ENCODE measurements around the gene CRISPLD2. TPM values are rescaled to one million over a fixed set of nuclear protein-coding genes. Genes with fewer than 3 reads are reported as not detected.

The CRISPLD2 gene
- total RNA-seq, 2 donors from 2014 or later: 259 to 311 TPM

GRCh38 chr16:84891149-84891795 is 71.5 kb downstream of the CRISPLD2 start:
- no peak for DNase-seq (ENCODE audit: low spot score)
- intact Hi-C loops (cut with DNase I): no loop called here

DNA sequence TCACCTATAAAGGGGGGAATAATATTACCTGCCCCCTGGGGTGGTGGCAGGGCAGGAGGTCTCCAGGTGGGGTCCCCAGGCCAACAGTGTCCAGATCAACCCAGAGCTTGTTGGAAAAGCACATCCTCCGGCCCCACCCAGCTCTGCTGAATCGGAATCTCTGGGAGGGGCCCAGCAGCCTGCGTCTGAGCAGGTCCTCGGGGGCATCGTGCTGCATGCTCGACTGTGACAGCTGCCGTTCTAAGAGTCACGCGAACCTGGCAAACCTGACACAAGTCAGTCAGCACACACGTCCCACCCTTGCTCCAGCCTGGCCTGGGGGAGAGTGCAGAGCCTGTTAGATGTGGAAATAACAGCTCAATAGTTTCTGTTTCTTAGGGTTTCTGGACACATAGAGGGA is 72.3 kb downstream of the CRISPLD2 start:
- intact Hi-C loops (cut with DNase I): no loop called here
- DNase-seq (ENCODE audit: low spot score): no peak

GRCh38 chr16:84893467-84893848 is 73.7 kb downstream of the CRISPLD2 start:
- intact Hi-C loops (cut with DNase I): no loop called here
- DNase-seq (ENCODE audit: low spot score): no peak

- intact Hi-C loops (cut with DNase I): no loop called here
- DNase-seq (ENCODE audit: low spot score): no peak
Measured at GRCh38 chr16:84893849-84894599, 74.2 kb downstream of the CRISPLD2 start.

DNA sequence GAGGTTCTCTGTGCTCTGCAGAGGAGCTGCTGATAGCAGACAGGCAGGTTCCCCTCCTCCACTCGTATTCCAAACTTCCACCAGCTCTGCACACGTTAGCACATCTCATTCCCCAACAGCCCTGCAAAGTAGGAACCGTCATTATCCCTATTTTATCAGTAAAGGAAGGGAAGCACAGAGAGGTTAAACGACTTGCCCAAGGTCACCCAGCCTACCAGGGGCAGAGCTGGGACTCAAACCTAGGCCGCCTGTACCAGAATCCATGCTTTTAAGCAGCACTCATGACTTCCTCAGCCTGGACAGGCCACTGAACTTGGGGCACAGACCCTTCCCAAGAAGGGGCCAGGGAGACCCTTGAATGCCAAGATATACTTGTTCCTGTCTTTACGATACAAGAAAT is 75.2 kb downstream of the CRISPLD2 start:
- intact Hi-C loops (cut with DNase I): no loop called here

GRCh38 chr16:84896847-84897246 is 77.1 kb downstream of the CRISPLD2 start:
- no peak for DNase-seq (ENCODE audit: low spot score)
- intact Hi-C loops (cut with DNase I): no loop called here

More for the DNA sequence above, 75.2 kb downstream of the CRISPLD2 start:
- DNase-seq (ENCODE audit: low spot score): no peak

GRCh38 chr16:84897911-84898377 is 78.2 kb downstream of the CRISPLD2 start:
- intact Hi-C loops (cut with DNase I): no loop called here

GRCh38 chr16:84898447-84898846 is 78.7 kb downstream of the CRISPLD2 start:
- intact Hi-C loops (cut with DNase I): no loop called here
- no peak for DNase-seq (ENCODE audit: low spot score)

More at GRCh38 chr16:84897911-84898377, 78.2 kb downstream of the CRISPLD2 start:
- DNase-seq (ENCODE audit: low spot score): no peak

- no peak for DNase-seq (ENCODE audit: low spot score)
- intact Hi-C loops (cut with DNase I): no loop called here
Measured at GRCh38 chr16:84899414-84899813, 79.6 kb downstream of the CRISPLD2 start.

DNA sequence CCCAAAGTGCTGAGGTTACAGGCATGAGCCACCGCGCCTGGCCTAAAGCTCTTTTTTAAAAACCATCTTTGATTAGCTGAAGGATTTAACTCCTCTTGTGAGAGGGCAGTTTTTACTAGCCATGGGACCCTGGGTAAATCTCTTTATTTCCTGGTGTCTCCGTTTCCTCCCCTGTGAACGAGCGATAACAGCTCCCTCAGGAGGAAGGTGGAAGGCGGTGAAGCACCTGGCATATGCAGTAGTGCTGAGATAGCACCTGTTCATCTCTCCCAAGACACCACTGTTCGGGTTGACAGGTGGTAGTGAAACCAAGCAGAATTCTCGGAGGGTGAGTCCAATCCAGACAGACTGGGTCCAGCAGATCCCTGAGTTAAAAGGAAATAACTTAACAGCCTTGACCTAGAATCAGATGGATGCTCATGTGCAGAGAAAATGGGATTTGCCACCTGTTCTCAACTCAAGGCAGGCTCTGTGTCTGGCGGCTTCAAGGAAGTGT is 86.2 kb downstream of the CRISPLD2 start:
- no peak for DNase-seq (ENCODE audit: low spot score)
- intact Hi-C loops (cut with DNase I): loop anchor here in 1 of 2 donors (1.0 kb wide), 1 partner anchor 21 kb away; no protein-coding TSS in a partner anchor

DNA sequence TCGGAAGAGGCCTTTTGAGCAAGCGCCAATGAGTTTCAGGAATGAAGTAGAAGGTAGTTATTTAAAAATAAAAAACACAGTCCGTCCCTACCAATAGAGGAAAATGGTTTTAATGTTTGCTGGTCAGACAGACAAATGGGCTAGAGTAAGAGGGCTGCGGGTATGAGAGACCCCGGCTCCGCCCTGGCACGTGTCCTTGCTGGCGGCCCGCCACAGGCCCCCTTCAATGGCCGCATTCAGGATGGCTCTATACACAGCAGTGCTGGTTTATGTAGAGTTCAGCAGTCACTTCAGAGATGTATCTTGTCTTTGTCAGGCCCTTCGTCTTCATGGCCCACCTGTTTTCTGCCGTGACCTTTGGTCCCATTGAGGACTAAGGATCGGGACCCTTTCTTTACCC is 87.3 kb downstream of the CRISPLD2 start:
- DNase-seq (ENCODE audit: low spot score): no peak
- intact Hi-C loops (cut with DNase I): no loop called here

GRCh38 chr16:84907575-84907974 is 87.8 kb downstream of the CRISPLD2 start:
- intact Hi-C loops (cut with DNase I): no loop called here
- no peak for DNase-seq (ENCODE audit: low spot score)

DNA sequence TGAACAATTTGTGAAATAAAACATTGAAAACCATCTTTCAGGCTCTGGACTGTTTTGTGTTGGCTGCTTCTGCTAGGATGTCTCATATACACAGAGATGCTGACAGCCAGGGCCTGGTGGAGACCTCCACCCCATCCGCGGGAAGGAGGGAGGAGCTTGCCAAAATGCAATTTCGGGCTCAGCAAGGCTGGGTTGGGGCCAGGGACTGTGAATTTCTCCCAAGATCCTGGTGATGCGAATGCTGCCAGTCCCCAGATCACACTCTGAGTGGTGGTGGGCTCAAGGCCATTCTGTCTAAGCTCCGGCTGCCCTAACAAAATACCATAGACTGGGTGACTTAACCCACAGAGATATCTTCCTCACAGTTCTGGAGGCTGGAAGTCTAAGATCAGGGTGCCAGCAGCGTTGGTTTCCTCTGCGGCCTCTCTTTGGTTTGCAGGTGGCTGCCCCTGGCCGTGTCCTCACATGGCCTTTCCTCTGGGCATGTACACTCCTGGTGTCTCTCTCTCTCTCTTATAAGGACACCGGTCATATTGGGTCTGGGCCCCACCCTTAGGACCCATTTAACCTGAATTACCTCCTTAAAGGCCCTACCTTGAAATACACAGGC is 89.8 kb downstream of the CRISPLD2 start:
- no peak for DNase-seq (ENCODE audit: low spot score)
- intact Hi-C loops (cut with DNase I): no loop called here

DNA sequence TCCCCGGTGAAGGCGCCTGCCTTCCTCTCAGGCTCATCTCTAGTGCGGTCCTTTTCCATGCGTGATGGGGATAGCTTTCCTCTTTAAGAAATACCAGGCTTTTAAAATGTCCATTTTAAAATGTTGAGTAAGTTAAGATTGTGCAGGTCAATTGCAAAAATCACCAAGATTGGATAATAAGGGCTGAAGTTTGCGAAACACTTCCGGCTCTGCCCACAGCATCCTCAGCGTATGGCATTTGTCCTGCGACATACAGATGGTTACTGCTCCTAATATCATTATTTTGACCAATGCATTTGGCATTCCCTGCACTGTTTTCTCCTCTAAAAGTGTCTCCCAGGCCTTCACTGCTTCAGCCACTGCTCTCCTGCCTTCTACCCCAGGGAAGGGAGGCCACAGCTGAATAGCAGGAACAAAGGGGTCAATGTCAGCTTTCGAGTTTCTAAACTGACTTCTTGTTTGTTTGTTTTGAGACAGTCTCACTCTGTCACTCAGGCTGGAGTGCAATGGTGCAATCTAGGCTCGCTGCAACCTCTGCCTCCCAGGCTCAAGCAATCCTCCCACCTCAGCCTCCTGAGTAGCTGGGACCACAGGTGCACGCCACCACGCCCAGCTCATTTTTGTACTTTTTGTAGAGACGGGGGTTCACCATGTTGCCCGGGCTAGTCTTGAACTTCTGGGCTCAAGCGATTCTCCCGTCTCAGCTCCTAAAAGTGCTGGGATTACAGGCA is 91.9 kb downstream of the CRISPLD2 start:
- intact Hi-C loops (cut with DNase I): no loop called here
- no peak for DNase-seq (ENCODE audit: low spot score)

- no peak for DNase-seq (ENCODE audit: low spot score)
- intact Hi-C loops (cut with DNase I): no loop called here
Measured at GRCh38 chr16:84913315-84913714, 93.5 kb downstream of the CRISPLD2 start.

DNA sequence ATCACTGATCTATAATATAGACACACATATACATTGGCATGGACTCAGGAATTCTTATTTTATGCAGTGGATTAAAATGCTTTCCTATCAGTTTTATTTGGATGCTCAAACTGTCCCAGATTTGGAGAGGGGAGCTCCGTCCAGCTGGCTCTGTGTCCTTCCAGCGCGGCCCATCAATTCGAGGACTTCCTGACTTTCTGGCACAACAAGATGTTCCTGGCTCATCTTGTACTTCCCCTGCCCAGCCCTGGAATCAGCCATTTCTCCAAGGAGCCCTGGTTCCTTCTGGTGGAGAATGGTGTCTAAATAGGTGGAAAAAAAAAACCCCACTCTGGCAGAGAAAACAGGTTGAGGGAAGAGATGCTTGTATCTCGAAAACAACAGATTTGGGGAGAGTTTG is 94.5 kb downstream of the CRISPLD2 start:
- intact Hi-C loops (cut with DNase I): no loop called here
- no peak for DNase-seq (ENCODE audit: low spot score)

DNA sequence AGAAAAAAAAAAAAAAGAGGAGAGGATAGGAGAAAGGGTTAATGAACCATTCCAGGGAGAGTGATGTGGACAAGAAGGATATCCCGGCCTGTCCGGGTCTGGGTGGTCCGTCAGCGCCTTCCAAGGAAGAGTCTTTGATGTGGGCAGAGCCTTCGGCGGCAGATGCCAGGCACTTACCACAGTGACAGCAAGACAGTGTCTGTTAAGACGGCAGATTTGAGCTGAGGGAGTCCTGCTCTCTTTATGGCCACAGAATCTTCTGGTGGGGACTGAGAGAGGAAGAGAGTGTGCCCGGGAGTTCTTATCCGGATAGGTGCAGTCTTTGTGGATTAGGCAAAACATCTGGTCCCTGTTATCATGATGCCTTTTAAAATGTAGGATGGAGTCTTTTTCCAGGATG is 96.4 kb downstream of the CRISPLD2 start:
- intact Hi-C loops (cut with DNase I): no loop called here

GRCh38 chr16:84916850-84917249 is 97.1 kb downstream of the CRISPLD2 start:
- DNase-seq (ENCODE audit: low spot score): no peak
- intact Hi-C loops (cut with DNase I): no loop called here

More for the DNA sequence above, 96.4 kb downstream of the CRISPLD2 start:
- no peak for DNase-seq (ENCODE audit: low spot score)

- no peak for DNase-seq (ENCODE audit: low spot score)
- intact Hi-C loops (cut with DNase I): no loop called here
Measured at GRCh38 chr16:84917492-84917891, 97.7 kb downstream of the CRISPLD2 start.
